Trophoblast cell (in vitro differentiated cells and primary cell): ENCODE data around the gene HLA-E.
"Not testable (repeated sequence)": the region's sequence is repeated elsewhere in the genome, so short reads cannot be mapped to it uniquely, and the experiment has no call there.

Source experiments
- DNase-seq, 2 donors: peaks; one replicate each; pipeline ENCODE4 v3.0.0-alpha.2; 2016
- H2AFZ ChIP-seq: 2 replicates; pipeline ENCODE4 v1.6.1; 2013; ENCODE audit warnings: low read length, moderate library complexity, mild to moderate bottlenecking; ENCODE audit not compliant: insufficient read depth, poor library complexity
- H2AK5ac ChIP-seq: 2 replicates; pipeline ENCODE4 v1.6.1; 2013; ENCODE audit warnings: mild to moderate bottlenecking, low read length
- H2BK120ac ChIP-seq: 2 replicates; pipeline ENCODE4 v1.6.1; 2013; ENCODE audit warnings: low read length, mild to moderate bottlenecking, moderate library complexity; ENCODE audit not compliant: insufficient read depth, poor library complexity
- H2BK12ac ChIP-seq: 2 replicates; pipeline ENCODE4 v1.6.1; 2013; ENCODE audit warnings: mild to moderate bottlenecking, low read length, moderate library complexity
- H2BK5ac ChIP-seq: 2 replicates; pipeline ENCODE4 v1.6.1; 2013; ENCODE audit warnings: low read length, low read depth, moderate library complexity, mild to moderate bottlenecking; ENCODE audit not compliant: poor library complexity
- H3K14ac ChIP-seq: 2 replicates; pipeline ENCODE4 v1.6.1; 2013; ENCODE audit warnings: mild to moderate bottlenecking, low read length
- H3K18ac ChIP-seq: 2 replicates; pipeline ENCODE4 v1.6.1; 2013; ENCODE audit warnings: mild to moderate bottlenecking, low read length
- H3K23ac ChIP-seq: 2 replicates; pipeline ENCODE4 v1.6.1; 2013; ENCODE audit warnings: low read length
- H3K27ac ChIP-seq: 2 replicates; pipeline ENCODE4 v1.5.1; 2013; ENCODE audit warnings: low read depth, mild to moderate bottlenecking, inconsistent platforms, low read length, moderate library complexity
- H3K27me3 ChIP-seq: 2 replicates; pipeline ENCODE4 v1.6.1; 2013; ENCODE audit warnings: inconsistent platforms, mild to moderate bottlenecking, low read length, moderate library complexity; ENCODE audit not compliant: insufficient read depth
- H3K36me3 ChIP-seq, 2 experiments: 1 replicate in 1 of 2; 2 replicates in 1 of 2; pipeline ENCODE4 v1.6.1; 2013; ENCODE audit warnings: low read length in 2 of 2, mild to moderate bottlenecking in 2 of 2, moderate library complexity in 1 of 2; ENCODE audit not compliant: insufficient read depth in 2 of 2, control insufficient read depth in 1 of 2
- H3K4ac ChIP-seq: 2 replicates; pipeline ENCODE4 v1.6.1; 2013; ENCODE audit warnings: low read depth, mild to moderate bottlenecking, low read length, moderate library complexity
- H3K4me1 ChIP-seq, 2 experiments: 1 replicate in 1 of 2; 2 replicates in 1 of 2; pipeline ENCODE4 v1.6.1; 2013; ENCODE audit warnings: low read length in 2 of 2, mild to moderate bottlenecking in 2 of 2, moderate library complexity in 1 of 2; ENCODE audit not compliant: insufficient read depth in 2 of 2, control insufficient read depth in 1 of 2
- H3K4me2 ChIP-seq: 2 replicates; pipeline ENCODE4 v1.6.1; 2013; ENCODE audit warnings: inconsistent platforms, mild to moderate bottlenecking, low read length, moderate library complexity
- H3K4me3 ChIP-seq: 2 replicates; pipeline ENCODE4 v1.5.1; 2013; ENCODE audit warnings: mild to moderate bottlenecking, low read depth, low read length, inconsistent platforms
- H3K79me1 ChIP-seq: one replicate; pipeline ENCODE4 v1.6.1; 2013; ENCODE audit warnings: low read length
- H3K79me2 ChIP-seq: 2 replicates; pipeline ENCODE4 v1.6.1; 2013; ENCODE audit warnings: low read length, mild to moderate bottlenecking; ENCODE audit not compliant: control insufficient read depth, insufficient read depth, poor library complexity
- H3K9ac ChIP-seq: 2 replicates; pipeline ENCODE4 v1.6.1; 2013; ENCODE audit warnings: mild to moderate bottlenecking, low read length
- H3K9me3 ChIP-seq: 2 replicates; pipeline ENCODE4 v1.6.1; 2013; ENCODE audit warnings: low read depth, mild to moderate bottlenecking, control low read depth, inconsistent platforms, low read length; ENCODE audit not compliant: insufficient read depth
- H4K12ac ChIP-seq: 2 replicates; pipeline ENCODE4 v1.6.1; 2013; ENCODE audit warnings: low read depth, mild to moderate bottlenecking, low read length, moderate library complexity
- H4K8ac ChIP-seq: 2 replicates; pipeline ENCODE4 v1.6.1; 2013; ENCODE audit warnings: low read depth, mild to moderate bottlenecking, low read length, moderate library complexity
- H4K91ac ChIP-seq: one replicate; pipeline ENCODE4 v1.6.1; 2013; ENCODE audit warnings: low read depth, mild to moderate bottlenecking, low read length, moderate library complexity
- WGBS: extraction: QIAGEN DNeasy Blood & Tissue Kit; methylation state at CpG from one replicate; pipeline ENCODE4 v1.1.7; 2013; ENCODE audit warnings: missing lambda C conversion rate; ENCODE audit not compliant: insufficient read length, insufficient coverage; ENCODE audit errors: extremely low coverage; 5-methylcytosine and 5-hydroxymethylcytosine counted together

The HLA-E gene

DNA sequence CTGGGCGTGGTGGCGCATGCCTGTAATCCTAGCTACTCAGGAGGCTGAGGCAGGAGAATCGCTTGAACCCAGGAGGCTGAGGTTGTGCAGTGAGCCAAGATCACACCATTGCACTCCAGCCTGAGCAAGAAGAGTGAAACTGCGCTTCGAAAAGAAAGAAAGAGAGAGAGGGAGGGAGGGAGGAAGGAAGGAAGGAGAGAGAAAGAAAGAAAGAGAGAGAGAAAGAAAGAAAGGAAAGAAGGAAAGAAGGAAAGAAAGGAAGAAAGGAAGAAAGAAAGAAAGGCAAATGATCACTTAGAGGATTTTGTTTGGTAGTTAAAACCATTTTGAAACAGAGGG is 7.9 kb downstream of the HLA-E start:
- not testable (repeated sequence) for H3K9ac ChIP-seq, H3K4me3 ChIP-seq, H2BK120ac ChIP-seq, H3K4me1 ChIP-seq, H3K27ac ChIP-seq, H2AK5ac ChIP-seq, H3K18ac ChIP-seq, H3K9me3 ChIP-seq, H2AFZ ChIP-seq, H4K8ac ChIP-seq, H3K79me1 ChIP-seq, H3K36me3 ChIP-seq, H4K91ac ChIP-seq, DNase-seq, H3K79me2 ChIP-seq, H3K23ac ChIP-seq, H3K27me3 ChIP-seq, H2BK12ac ChIP-seq, H3K4ac ChIP-seq, H2BK5ac ChIP-seq, H3K14ac ChIP-seq, H4K12ac ChIP-seq, H3K4me2 ChIP-seq
- no CpG with 5 or more reads among the region's 5 CpGs for WGBS

DNA sequence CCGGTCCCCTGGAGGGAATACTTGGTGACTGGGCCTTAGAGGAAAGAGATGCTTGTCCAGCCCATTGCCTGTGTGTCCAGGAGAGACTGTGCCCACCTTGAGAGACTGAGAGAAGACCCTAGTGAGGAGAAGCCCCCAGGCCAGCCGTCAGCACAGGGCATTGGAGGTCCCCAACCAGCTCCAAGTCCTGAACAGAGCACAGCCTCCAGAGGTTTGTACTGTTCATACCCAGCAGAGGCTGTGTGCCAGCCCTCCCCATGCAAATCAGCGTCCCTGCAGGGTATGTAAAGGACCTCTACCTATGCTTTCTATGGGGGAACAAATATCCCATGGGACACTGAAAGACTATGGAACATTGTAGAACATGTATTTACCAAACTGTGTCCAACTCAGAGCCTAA is 8.4 kb downstream of the HLA-E start:
- Histone ChIP-seq H3K14ac (no peak overlapping the region), H3K18ac (no peak overlapping the region), H3K79me1 (no peaks in the 10 kb centered on the region), H4K12ac (no peak overlapping the region), H3K4me3 (no peak overlapping the region), H3K27me3 (no peaks in the 10 kb centered on the region), H3K36me3 (peaks cover under 1 to 3% of the 10 kb centered on the region in 2 experiments), H3K23ac (no peak overlapping the region), H3K9me3 (no peaks in the 10 kb centered on the region), H2BK12ac (no peak overlapping the region), H2BK120ac (no peak overlapping the region), H3K4me2 (no peak overlapping the region), H4K91ac (no peak overlapping the region), H4K8ac (no peak overlapping the region), H3K27ac (no peak overlapping the region), H3K4ac (no peak overlapping the region), H2AFZ (no peak overlapping the region), H2BK5ac (no peak overlapping the region), H3K79me2 (no peaks in the 10 kb centered on the region), H3K4me1 (peaks cover 3% of the 10 kb centered on the region in 2 experiments), H3K9ac (no peak overlapping the region), H2AK5ac (no peak overlapping the region)
- DNase-seq: no peak
- WGBS: no CpG with 5 or more reads among the region's 3 CpGs

DNA sequence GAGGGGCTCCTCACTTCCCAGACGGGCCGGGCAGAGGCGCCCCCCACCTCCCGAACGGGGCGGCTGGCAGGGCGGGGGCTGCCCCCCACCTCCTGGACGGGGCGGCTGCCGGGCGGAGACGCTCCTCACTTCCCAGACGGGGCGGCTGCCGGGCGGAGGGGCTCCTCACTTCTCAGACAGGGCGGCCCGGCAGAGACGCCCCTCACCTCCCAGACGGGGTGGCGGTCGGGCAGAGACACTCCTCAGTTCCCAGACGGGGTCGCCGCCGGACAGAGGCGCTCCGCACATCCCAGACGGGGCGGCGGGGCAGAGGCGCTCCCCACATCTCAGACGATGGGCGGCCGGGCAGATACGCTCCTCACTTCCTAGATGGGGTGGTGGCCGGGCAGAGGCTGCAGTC is 9.4 kb downstream of the HLA-E start:
- H4K91ac ChIP-seq, H3K4me1 ChIP-seq, H3K9me3 ChIP-seq, H3K4me3 ChIP-seq, H3K4ac ChIP-seq, H2BK120ac ChIP-seq, H2AFZ ChIP-seq, H3K14ac ChIP-seq, H3K18ac ChIP-seq, H2AK5ac ChIP-seq, H3K9ac ChIP-seq, H2BK5ac ChIP-seq, H3K23ac ChIP-seq, H3K4me2 ChIP-seq, H2BK12ac ChIP-seq, H3K79me1 ChIP-seq, H4K12ac ChIP-seq, H3K27me3 ChIP-seq, H3K79me2 ChIP-seq, H3K27ac ChIP-seq, H4K8ac ChIP-seq, DNase-seq, H3K36me3 ChIP-seq: not testable (repeated sequence)
- WGBS: no CpG with 5 or more reads among the region's 37 CpGs

DNA sequence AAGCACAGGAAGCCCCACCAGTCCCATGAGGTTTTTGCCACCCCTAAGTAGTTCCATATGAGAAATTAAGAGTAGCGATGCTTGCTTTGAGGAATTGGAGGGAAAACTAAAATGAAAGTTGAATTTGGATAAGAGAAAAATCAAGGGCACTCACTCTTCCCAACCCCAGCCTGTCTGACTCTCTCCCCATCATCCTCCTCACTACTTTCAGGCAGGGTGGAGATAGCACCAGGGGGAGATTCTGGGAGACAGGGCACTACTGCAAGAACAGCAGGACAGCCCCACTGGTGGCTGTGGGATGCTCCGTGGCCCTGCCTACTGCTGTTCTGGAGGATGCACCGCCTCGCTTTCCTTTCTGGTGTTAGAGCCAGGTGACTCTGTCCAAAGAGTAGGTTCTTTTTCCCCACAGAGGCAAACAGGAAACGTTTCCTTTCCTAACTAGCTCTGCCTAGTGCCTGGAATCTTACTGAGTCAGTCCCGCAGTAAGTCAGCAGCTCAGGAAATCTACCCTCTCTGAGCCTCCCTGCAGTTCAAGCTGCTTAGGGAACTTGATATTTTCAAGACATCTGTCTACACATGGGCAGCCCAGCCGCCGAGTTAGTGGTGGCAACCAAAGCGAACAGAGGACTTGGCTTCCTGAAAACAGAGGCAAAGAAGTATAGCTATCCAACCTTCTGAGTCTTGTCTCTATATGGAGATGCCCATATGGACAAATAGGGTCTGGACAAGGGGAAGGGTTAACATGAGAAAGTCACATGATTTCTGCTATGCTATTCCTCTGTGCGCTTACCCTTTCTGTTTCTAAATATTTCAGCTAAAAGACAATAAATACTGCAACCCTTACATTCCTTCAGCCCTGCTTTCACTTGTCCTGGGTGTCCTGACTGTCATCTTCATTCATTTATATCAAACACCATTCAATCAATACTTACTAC is 11.4 kb downstream of the HLA-E start:
- Histone ChIP-seq H4K8ac (no peak overlapping the region), H3K23ac (no peak overlapping the region), H3K27ac (no peak overlapping the region), H4K91ac (no peak overlapping the region), H4K12ac (no peak overlapping the region), H3K9me3 (no peaks in the 10 kb centered on the region), H3K4ac (no peak overlapping the region), H2AFZ (no peak overlapping the region), H2BK5ac (no peak overlapping the region), H2BK12ac (no peak overlapping the region), H2BK120ac (no peak overlapping the region), H3K14ac (no peak overlapping the region), H3K4me3 (no peak overlapping the region), H3K27me3 (no peaks in the 10 kb centered on the region), H3K4me2 (no peak overlapping the region), H3K18ac (no peak overlapping the region), H3K79me2 (no peaks in the 10 kb centered on the region), H2AK5ac (no peak overlapping the region), H3K4me1 (peaks cover 3% of the 10 kb centered on the region in 2 experiments), H3K36me3 (no peaks in the 10 kb centered on the region), H3K9ac (no peak overlapping the region), H3K79me1 (no peaks in the 10 kb centered on the region)
- WGBS: no CpG with 5 or more reads among the region's 10 CpGs
- DNase-seq: no peak
